Natural killer cell (primary cell): ENCODE data around the gene WRNIP1. TPM values are rescaled to one million over a fixed set of nuclear protein-coding genes. Genes with fewer than 3 reads are reported as not detected.

ENCODE experiments used
- ATAC-seq, 3 donors: fragments of 150-1000 bp in 2 of 3; fragments of 200-7000 bp in 1 of 3; cut with Tn5 transposase; 1 replicate in 1 of 3; 2 replicates in 2 of 3; pipeline ENCODE4 v1.10.0; 2021; ENCODE audit warnings: mild to moderate bottlenecking in 2 of 3, moderate library complexity in 2 of 3
- DNase-seq, 2 donors: peaks; one replicate each; pipeline versions ENCODE4 v3.0.0 to v3.0.0-alpha.2; 2013 to 2021; ENCODE audit warnings: mixed read lengths in 1 of 2
- H3K27ac ChIP-seq: one replicate; pipeline ENCODE4 v1.5.1; 2013; ENCODE audit warnings: mild to moderate bottlenecking, low read length
- H3K27me3 ChIP-seq: one replicate; pipeline ENCODE4 v1.6.1; 2013; ENCODE audit warnings: low read length; ENCODE audit not compliant: control insufficient read depth, insufficient read depth
- H3K36me3 ChIP-seq: one replicate; pipeline ENCODE4 v1.6.1; 2013; ENCODE audit warnings: low read length; ENCODE audit not compliant: control insufficient read depth, insufficient read depth
- H3K4me1 ChIP-seq: one replicate; pipeline ENCODE4 v1.6.1; 2013; ENCODE audit warnings: low read length; ENCODE audit not compliant: control insufficient read depth, insufficient read depth
- H3K4me3 ChIP-seq: one replicate; pipeline ENCODE4 v1.5.1; 2013; ENCODE audit warnings: low read length
- H3K9me3 ChIP-seq: one replicate; pipeline ENCODE4 v1.6.1; 2013; ENCODE audit warnings: low read length; ENCODE audit not compliant: control insufficient read depth, insufficient read depth
- H3K27ac Mint-ChIP-seq, 2 donors: one replicate each; pipeline ENCODE4 v1.8.0; 2022; ENCODE audit warnings: mild to moderate bottlenecking in 2 of 2, mixed read lengths in 2 of 2, moderate library complexity in 1 of 2
- H3K27me3 Mint-ChIP-seq, 2 donors: one replicate each; pipeline ENCODE4 v1.8.0; 2022; ENCODE audit warnings: low read depth in 2 of 2, mixed read lengths in 2 of 2
- H3K36me3 Mint-ChIP-seq: one replicate; pipeline ENCODE4 v1.8.0; 2022; ENCODE audit warnings: mixed read lengths
- H3K4me1 Mint-ChIP-seq, 2 donors: one replicate each; pipeline ENCODE4 v1.8.0; 2022; ENCODE audit warnings: mixed read lengths in 2 of 2
- H3K4me3 Mint-ChIP-seq: one replicate; pipeline ENCODE4 v1.8.0; 2022; ENCODE audit warnings: mild to moderate bottlenecking, moderate library complexity, mixed read lengths
- H3K9me3 Mint-ChIP-seq, 2 donors: one replicate each; pipeline ENCODE4 v1.8.0; 2022; ENCODE audit warnings: mixed read lengths in 2 of 2
- CTCF ChIP-seq: fragments of 200-600 bp; IDR thresholded peaks from one replicate; pipeline ENCODE4 v1.8.0; 2022; ENCODE audit warnings: antibody characterized with exemption
- WGBS: methylation state at CpG from one replicate; pipeline ENCODE4 v1.1.7; 2013; ENCODE audit warnings: missing lambda C conversion rate; ENCODE audit not compliant: insufficient coverage; 5-methylcytosine and 5-hydroxymethylcytosine counted together
- intact Hi-C: fragments of 100-400 bp; cut with micrococcal nuclease; formaldehyde crosslinking; loops from one replicate; pipeline ENCODE4 v1.14.2; 2022
- total RNA-seq, 4 donors: library from RNA; stranded (reverse); fragments of 120-200 nt in 1 of 4; gene quantifications; one replicate each; pipeline versions ENCODE4 v1.2.3 to v1.2.4, GENCODE V29; 2013 to 2022

WRNIP1 gene
- total RNA-seq, 3 donors from 2014 or later (not counting 1 experiment from before 2014, with no cell fraction given) = 27.9 to 34.8 (median 30.5) TPM

DNA sequence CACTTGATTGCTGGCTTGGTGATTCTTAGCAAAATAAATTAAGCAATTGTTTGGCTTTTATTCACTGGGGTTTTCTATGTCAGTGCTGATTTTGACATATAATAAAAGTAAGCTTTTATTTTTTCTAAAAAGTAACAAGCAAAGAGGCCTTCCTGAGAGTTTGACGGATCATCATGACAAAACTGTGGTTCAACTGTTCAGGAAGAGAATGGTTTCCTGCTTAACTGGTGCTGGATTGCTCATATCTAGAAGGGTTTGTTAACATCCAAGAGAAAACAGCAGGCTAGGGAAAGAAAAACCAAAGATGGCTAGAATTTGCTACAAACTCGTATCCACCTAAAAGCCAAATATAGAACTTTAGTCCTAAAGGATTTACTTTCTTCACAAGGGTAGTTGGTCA lies 55.2 kb downstream of the WRNIP1 start:
- Histone ChIP-seq H3K36me3 (no peaks in the 10 kb centered on the region), H3K27ac (no peak overlapping the region)
- 21% methylated on average over 1 of the region's 2 CpGs for WGBS

DNA sequence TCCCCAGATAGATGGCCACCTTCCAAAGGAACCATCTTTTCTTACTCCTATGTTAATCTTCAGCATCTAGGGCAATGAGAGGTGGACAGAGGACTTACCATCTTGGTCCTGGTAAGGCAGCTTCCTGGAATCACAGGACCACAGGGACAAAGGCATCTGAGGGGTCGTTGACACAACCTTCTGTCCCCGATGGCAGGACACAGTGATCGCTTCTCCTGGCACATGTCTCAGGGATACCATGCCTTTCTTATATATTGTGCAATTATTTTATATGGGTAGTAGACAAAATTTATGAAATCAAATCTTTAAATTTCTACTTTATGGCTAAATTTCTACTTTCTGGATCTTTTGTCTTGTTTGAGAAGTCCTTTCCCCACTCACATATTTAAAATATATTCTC lies 56.4 kb downstream of the WRNIP1 start:
- Histone ChIP-seq H3K9me3 (no peaks in the 10 kb centered on the region), H3K27ac (no peak overlapping the region), H3K4me3 (no peak overlapping the region), H3K4me1 (no peaks in the 10 kb centered on the region), H3K36me3 (no peaks in the 10 kb centered on the region), H3K27me3 (no peaks in the 10 kb centered on the region)
- no peaks in the 10 kb centered on the region for H3K27me3 Mint-ChIP-seq
- peaks cover 16 to 27% of the 10 kb centered on the region in 2 donors for H3K4me1 Mint-ChIP-seq
- 89% methylated on average over 2 of the region's 3 CpGs for WGBS
- TF ChIP-seq CTCF = no peak
- H3K4me3 Mint-ChIP-seq = no peak overlapping the region
- H3K36me3 Mint-ChIP-seq = peaks cover 8% of the 10 kb centered on the region
- intact Hi-C loops = no loop called here
- no peak for DNase-seq
- H3K27ac Mint-ChIP-seq = no peak overlapping the region
- peaks cover 2 to 4% of the 10 kb centered on the region in 2 donors for H3K9me3 Mint-ChIP-seq
- ATAC-seq = no peak

More for the DNA sequence above, 55.2 kb downstream of the WRNIP1 start:
- Histone ChIP-seq H3K27me3 (no peaks in the 10 kb centered on the region), H3K9me3 (peaks cover 5% of the 10 kb centered on the region), H3K4me1 (no peaks in the 10 kb centered on the region), H3K4me3 (no peak overlapping the region)
- H3K27me3 Mint-ChIP-seq = no peaks in the 10 kb centered on the region
- intact Hi-C loops = no loop called here
- H3K27ac Mint-ChIP-seq = peak overlapping the region in 1 of 2 donors; percentile 51
- H3K4me3 Mint-ChIP-seq = no peak overlapping the region
- H3K36me3 Mint-ChIP-seq = peaks cover 19% of the 10 kb centered on the region
- ATAC-seq = no peak
- H3K9me3 Mint-ChIP-seq = peaks cover 2 to 8% of the 10 kb centered on the region in 2 donors
- no peak for TF ChIP-seq CTCF
- DNase-seq = no peak
- H3K4me1 Mint-ChIP-seq = peaks cover 16 to 27% of the 10 kb centered on the region in 2 donors

DNA sequence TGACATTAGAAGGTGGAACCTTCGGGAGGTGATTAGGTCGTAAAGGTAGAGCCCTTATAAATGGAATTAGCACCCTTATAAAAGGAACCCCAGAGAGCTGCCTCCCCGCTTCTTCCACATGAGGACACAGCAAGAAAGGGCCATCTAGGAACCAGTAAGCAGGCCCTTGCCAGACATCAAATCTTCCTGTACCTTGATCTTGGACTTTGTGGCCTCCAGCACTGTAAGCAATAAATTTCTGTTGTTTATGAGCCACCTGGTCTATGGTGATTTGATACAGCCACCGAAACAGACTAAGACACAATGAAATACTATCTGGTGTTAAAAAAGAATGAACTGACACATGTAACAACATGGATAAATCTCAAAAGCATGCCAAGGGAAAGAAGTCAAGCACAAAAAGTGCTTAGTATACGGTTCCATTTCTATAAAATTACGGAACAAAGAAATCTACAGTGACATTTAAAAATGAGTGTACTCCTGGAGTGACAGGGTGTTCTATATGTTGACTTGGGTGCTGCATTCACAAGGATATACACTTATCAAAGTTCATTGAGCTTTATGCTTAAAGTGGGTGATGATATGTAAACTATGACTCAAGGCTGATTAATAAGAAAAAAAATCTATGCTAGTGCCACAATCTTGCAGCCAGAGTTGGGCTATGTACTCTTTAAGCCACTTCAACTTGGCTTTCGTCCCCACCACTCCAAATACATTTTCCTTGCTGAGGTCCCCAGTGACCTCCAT lies 58.1 kb downstream of the WRNIP1 start:
- H3K9me3 Mint-ChIP-seq = no peaks in the 10 kb centered on the region
- no peak for TF ChIP-seq CTCF
- no peak overlapping the region for H3K27ac Mint-ChIP-seq
- WGBS = 98% methylated on average over 7 of the region's 7 CpGs
- H3K4me1 Mint-ChIP-seq = peaks cover 16 to 20% of the 10 kb centered on the region in 2 donors
- ATAC-seq = no peak
- intact Hi-C loops = no loop called here
- no peaks in the 10 kb centered on the region for H3K27me3 Mint-ChIP-seq
- Histone ChIP-seq H3K4me1 (no peaks in the 10 kb centered on the region), H3K9me3 (no peaks in the 10 kb centered on the region), H3K27ac (no peak overlapping the region), H3K27me3 (no peaks in the 10 kb centered on the region), H3K36me3 (no peaks in the 10 kb centered on the region), H3K4me3 (no peak overlapping the region)
- no peak for DNase-seq
- H3K4me3 Mint-ChIP-seq = no peak overlapping the region
- H3K36me3 Mint-ChIP-seq = no peaks in the 10 kb centered on the region

DNA sequence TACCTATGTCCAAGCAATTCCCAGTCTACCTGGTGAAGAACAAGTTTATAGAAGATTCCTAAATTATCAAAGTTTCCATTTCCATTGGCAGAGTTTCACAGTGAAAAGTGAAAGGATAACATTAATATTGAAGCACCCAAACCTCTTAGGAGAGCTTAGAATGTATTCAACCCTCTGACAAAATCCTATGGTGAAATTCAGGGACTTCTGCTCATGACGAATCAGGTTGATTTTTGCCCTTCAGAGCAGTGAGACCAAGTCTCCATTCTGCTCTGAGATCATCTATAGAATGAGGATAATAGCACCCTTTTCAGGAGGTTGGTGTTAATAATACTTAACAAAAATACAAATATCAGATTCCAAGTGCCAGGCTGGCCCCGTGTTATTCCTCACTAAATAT lies 60.9 kb downstream of the WRNIP1 start:
- no peaks in the 10 kb centered on the region for H3K4me1 ChIP-seq
- Mint-ChIP-seq H3K27me3 (no peaks in the 10 kb centered on the region), H3K4me1 (peaks cover 15 to 20% of the 10 kb centered on the region in 2 donors), H3K27ac (no peak overlapping the region), H3K36me3 (peaks cover 2% of the 10 kb centered on the region), H3K9me3 (no peaks in the 10 kb centered on the region), H3K4me3 (no peak overlapping the region)
- no peak overlapping the region for H3K27ac ChIP-seq
- ATAC-seq = no peak
- TF ChIP-seq CTCF = no peak
- intact Hi-C loops = no loop called here
- no peak for DNase-seq
- WGBS = 67% methylated on average over 1 of the region's 2 CpGs
- H3K9me3 ChIP-seq = no peaks in the 10 kb centered on the region
- no peak overlapping the region for H3K4me3 ChIP-seq
- no peaks in the 10 kb centered on the region for H3K27me3 ChIP-seq
- no peaks in the 10 kb centered on the region for H3K36me3 ChIP-seq
